ENCODE measurements around the gene PSME2. TPM values are rescaled to one million over a fixed set of nuclear protein-coding genes. Genes with fewer than 3 reads are reported as not detected.

PSME2 gene
- total and polyA plus RNA-seq, 2 of the 13 experiments (the other 11 are each of a cell fraction or from before 2014, with no cell fraction given): 332 to 716 TPM

GRCh38 chr14:24113379-24113800 lies 33.0 kb downstream of the PSME2 start:
- ATAC-seq (no peak), FAIRE-seq (no peak), DNase-seq (ENCODE audit: low spot score) (no peak)
- Histone ChIP-seq H3K9ac (ENCODE audit: insufficient read depth, low read depth, low read length) (peak overlapping the region; percentile 99), H3K79me2 (ENCODE audit: insufficient read depth, low read length) (peaks cover 32% of the 10 kb centered on the region), H3K27ac (ENCODE audit: extremely low read length, insufficient read depth, low read length) (peak overlapping the region; percentile 98), H3K4me2 (ENCODE audit: low read depth, low read length) (peak overlapping the region; percentile 100), H3K27me3 (ENCODE audit: control insufficient read depth in 1 of 2, insufficient read depth in 2 of 2, low read length in 2 of 2) (no peaks in the 10 kb centered on the region; a peak in 1 of 5 replicates), H3K9me3 (ENCODE audit: low read length) (no peaks in the 10 kb centered on the region), H3K36me3 (replicated peaks in 1 of 2; ENCODE audit: control insufficient read depth in 1 of 2, insufficient read depth in 2 of 2, low read length in 2 of 2) (peaks cover 18 to 23% of the 10 kb centered on the region in 2 experiments), H3K4me1 (ENCODE audit: insufficient read depth, low read length) (peaks cover 62% of the 10 kb centered on the region), H3K4me3 (replicated peaks in 1 of 3; ENCODE audit: insufficient read depth in 1 of 3, low read depth in 2 of 3, low read length in 3 of 3) (peak overlapping the region; percentile 49 to 96 (median 66)), H2AFZ (ENCODE audit: low read length) (no peak overlapping the region), H4K20me1 (ENCODE audit: insufficient read depth, low read length) (no peaks in the 10 kb centered on the region)
- CTCF ChIA-PET (ENCODE audit: low intra/inter-chr PET ratio, low total read pairs): interaction anchor here (1.0 to 1.6 kb wide), 2 partner anchors 20 to 48 kb away, joined by 3 read pairs; partner anchors contain the start of genes IRF9 and PCK2
- intact Hi-C loops (cut with micrococcal nuclease; ENCODE audit: unreplicated experiment) (loop anchor here (10.0 kb wide), 2 partner anchors 809 to 1019 kb away; partner anchors contain the start of genes ACIN1, BCL2L2, C14orf119 and PPP1R3E), in situ Hi-C loops (cut with HindIII; ENCODE audit: extremely low pct_ligation_motif_present, low pct_unique_long_range_greater_than_20kb) (loop anchor here (25.0 kb wide), 1 partner anchor 1526 kb away; the partner anchor contains the start of genes ABHD4 and DAD1)
- POLR2A ChIA-PET: interaction anchor here (0.7 to 15.5 kb wide), 53 partner anchors 10 to 1184 kb away, joined by 3 to 977 read pairs (median 9); partner anchors contain the start of genes ACIN1, AP1G2, BCL2L2 and C14orf119
- BruUV-seq (replicated peaks): TSS peak; percentile 78
- WGBS (ENCODE audit: low lambda C conversion rate): 16% methylated on average over 15 of the region's 15 CpGs
- TF ChIP-seq ISX (CRISPR knock-in tag; conservative IDR thresholded peaks at IDR 0.05): peak; percentile 71; the same call in 1 of the 2 replicates
- no peak for TF ChIP-seq CREB1 (IDR thresholded peaks at IDR 0.05)
- no peak for TF ChIP-seq CREB1 (CRISPR knock-in tag; IDR thresholded peaks at IDR 0.05)
- TF ChIP-seq SNAPC2 (CRISPR knock-in tag; IDR thresholded peaks at IDR 0.05): no peak
- peak; percentile 92; the same call in 1 of the 2 replicates for TF ChIP-seq CHD4 (IDR thresholded peaks at IDR 0.05; ENCODE audit: borderline replicate concordance, low read length)
- peak; percentile 81; the same call in 1 of the 2 replicates for TF ChIP-seq ZNF549 (CRISPR knock-in tag; IDR thresholded peaks at IDR 0.05)
- peak; percentile 95; the same call in 1 of the 2 replicates for TF ChIP-seq CREB3 (CRISPR knock-in tag; IDR thresholded peaks at IDR 0.05)
- no peak for TF ChIP-seq HDAC6 (IDR thresholded peaks at IDR 0.05; ENCODE audit: low read depth, low read length)
- no peak for TF ChIP-seq CBX1 (IDR thresholded peaks at IDR 0.05; ENCODE audit: low read depth)
- peak; percentile 97 for TF ChIP-seq NFAT5 (CRISPR knock-in tag; IDR thresholded peaks at IDR 0.05)
- 0 out of 2 replicates have a peak, but pooled peaks have one; percentile 7 for TF ChIP-seq ZNF20 (CRISPR knock-in tag; IDR thresholded peaks at IDR 0.05)
- no peak for TF ChIP-seq DDIT3 (CRISPR knock-in tag; IDR thresholded peaks at IDR 0.05)
- no peak for TF ChIP-seq PHB2 (IDR thresholded peaks at IDR 0.05; ENCODE audit: partially characterized antibody)
- TF ChIP-seq ZNF256 (CRISPR knock-in tag; conservative IDR thresholded peaks at IDR 0.05): peak; percentile 80
- 0 out of 2 replicates have a peak, but pooled peaks have one; percentile 88 for TF ChIP-seq HMGA1 (CRISPR knock-in tag; conservative IDR thresholded peaks at IDR 0.05)
